ENCODE measurements around the gene SPAG9.

The SPAG9 gene

DNA sequence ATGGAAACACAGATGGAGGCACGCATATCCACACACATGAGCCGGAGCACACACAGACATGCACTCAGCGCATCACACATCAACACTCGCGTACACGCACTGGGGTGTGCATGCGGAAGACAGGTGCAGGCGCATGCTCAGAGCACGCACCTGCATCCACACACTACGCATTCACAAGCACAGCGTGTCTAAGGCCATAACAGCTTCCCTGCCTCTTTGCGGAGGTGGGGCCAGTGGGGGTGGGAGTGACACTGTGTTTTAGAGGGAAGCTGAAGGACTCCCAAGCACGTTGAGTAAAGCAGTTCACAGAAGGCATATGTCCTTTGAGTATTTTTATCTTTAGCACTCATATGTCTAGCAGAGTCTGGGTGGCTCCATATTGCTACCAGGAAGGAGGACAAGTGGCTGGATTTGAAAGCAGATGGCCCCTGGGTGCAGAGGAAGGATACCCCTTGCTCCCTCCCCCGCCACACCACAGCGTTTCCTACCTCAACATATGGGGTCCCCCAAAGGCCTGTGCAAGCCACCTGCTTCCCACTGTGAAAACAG, 185.9 kb downstream of the SPAG9 start:
- TF ChIP-seq ZNF600 (tag by site-specific recombination; IDR thresholded peaks at IDR 0.05) (peak; percentile 50; the same call in 1 of the 2 replicates), HOXD13 (CRISPR knock-in tag; IDR thresholded peaks at IDR 0.05; ENCODE audit: borderline replicate concordance) (no peak), ZNF426 (tag by site-specific recombination; IDR thresholded peaks at IDR 0.05) (no peak), EGR2 (tag by site-specific recombination; IDR thresholded peaks at IDR 0.05; ENCODE audit: low read depth) (0 out of 2 replicates have a peak, but pooled peaks have one; percentile 20), ZFP69B (tag by site-specific recombination; IDR thresholded peaks at IDR 0.05) (no peak), ZFHX2 (tag by site-specific recombination; conservative IDR thresholded peaks at IDR 0.05) (peak; percentile 52)
- Histone ChIP-seq H3K36me3 (ENCODE audit: control insufficient read depth in 2 of 2, insufficient read depth in 1 of 2, low read length in 2 of 2) (no peaks in the 10 kb centered on the region), H3K9me3 (ENCODE audit: control insufficient read depth, insufficient read depth, low read depth, low read length) (no peaks in the 10 kb centered on the region), H3K4me1 (ENCODE audit: control insufficient read depth, insufficient read depth, low read length) (peaks cover 6% of the 10 kb centered on the region; the same call in 1 of the 2 replicates), H3K27ac (ENCODE audit: extremely low read depth, low read depth, low read length) (no peak overlapping the region), H3K4me3 (ENCODE audit: low read depth, low read length) (no peak overlapping the region)
- CTCF ChIA-PET, result interaction anchor here (0.6 to 1.7 kb wide), 4 partner anchors 8 to 93 kb away, joined by 3 to 4 read pairs (median 3); no protein-coding TSS in a partner anchor
- POLR2A ChIA-PET, result interaction anchor here (1.1 to 2.1 kb wide), 2 partner anchors 11 to 69 kb away, joined by 3 to 5 read pairs; partner anchors contain the start of gene TOB1

DNA sequence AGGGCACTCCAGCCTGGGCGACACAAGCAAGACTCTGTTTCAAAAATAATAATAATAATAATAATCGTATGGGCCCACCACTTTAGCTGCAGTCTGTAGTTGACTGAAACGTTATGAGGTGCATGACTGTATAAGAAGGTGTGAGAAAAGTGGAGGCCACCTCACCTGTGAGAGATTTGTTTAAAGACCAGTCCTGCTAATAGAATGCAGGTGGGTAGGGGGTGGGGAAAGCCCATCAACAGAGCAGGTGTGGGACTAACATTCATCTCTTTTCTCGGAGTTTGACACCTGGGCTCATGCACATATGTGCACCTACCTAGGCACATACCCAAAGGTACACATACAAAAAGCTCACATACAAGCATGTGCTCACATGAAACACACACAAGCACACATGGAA, 186.5 kb downstream of the SPAG9 start:
- Histone ChIP-seq H3K4me3 (ENCODE audit: low read depth, low read length) (no peak overlapping the region), H3K4me1 (ENCODE audit: control insufficient read depth, insufficient read depth, low read length) (peaks cover 6% of the 10 kb centered on the region; the same call in 1 of the 2 replicates), H3K36me3 (ENCODE audit: control insufficient read depth in 2 of 2, insufficient read depth in 1 of 2, low read length in 2 of 2) (no peaks in the 10 kb centered on the region), H3K27ac (ENCODE audit: extremely low read depth, low read depth, low read length) (no peak overlapping the region), H3K9me3 (ENCODE audit: control insufficient read depth, insufficient read depth, low read depth, low read length) (no peaks in the 10 kb centered on the region)
- ChIA-PET POLR2A (interaction anchor here (1.1 to 2.1 kb wide), 2 partner anchors 11 to 68 kb away, joined by 3 to 5 read pairs; partner anchors contain the start of gene TOB1), CTCF (interaction anchor here (0.6 to 1.7 kb wide), 7 partner anchors 10 to 92 kb away, joined by 3 to 5 read pairs (median 3); no protein-coding TSS in a partner anchor)
- no peak for TF ChIP-seq ZNF140 (tag by site-specific recombination; IDR thresholded peaks at IDR 0.05)
- TF ChIP-seq ZNF132 (tag by site-specific recombination; IDR thresholded peaks at IDR 0.05; ENCODE audit: borderline replicate concordance), result no peak
- TF ChIP-seq, protein P1, sequence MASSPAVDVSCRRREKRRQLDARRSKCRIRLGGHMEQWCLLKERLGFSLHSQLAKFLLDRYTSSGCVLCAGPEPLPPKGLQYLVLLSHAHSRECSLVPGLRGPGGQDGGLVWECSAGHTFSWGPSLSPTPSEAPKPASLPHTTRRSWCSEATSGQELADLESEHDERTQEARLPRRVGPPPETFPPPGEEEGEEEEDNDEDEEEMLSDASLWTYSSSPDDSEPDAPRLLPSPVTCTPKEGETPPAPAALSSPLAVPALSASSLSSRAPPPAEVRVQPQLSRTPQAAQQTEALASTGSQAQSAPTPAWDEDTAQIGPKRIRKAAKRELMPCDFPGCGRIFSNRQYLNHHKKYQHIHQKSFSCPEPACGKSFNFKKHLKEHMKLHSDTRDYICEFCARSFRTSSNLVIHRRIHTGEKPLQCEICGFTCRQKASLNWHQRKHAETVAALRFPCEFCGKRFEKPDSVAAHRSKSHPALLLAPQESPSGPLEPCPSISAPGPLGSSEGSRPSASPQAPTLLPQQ (tag by site-specific recombination; IDR thresholded peaks at IDR 0.05), result no peak
- TF ChIP-seq ZNF529 (tag by site-specific recombination; IDR thresholded peaks at IDR 0.05; ENCODE audit: insufficient replicate concordance), result no peak
- no peak for TF ChIP-seq ZNF133 (tag by site-specific recombination; IDR thresholded peaks at IDR 0.05)
- TF ChIP-seq MZF1 (tag by site-specific recombination; IDR thresholded peaks at IDR 0.05; ENCODE audit: borderline replicate concordance), result no peak
- TF ChIP-seq KLF10 (tag by site-specific recombination; IDR thresholded peaks at IDR 0.05), result no peak
- no peak for TF ChIP-seq ZNF366 (tag by site-specific recombination; conservative IDR thresholded peaks at IDR 0.05)
- no peak for TF ChIP-seq ZBTB1 (tag by site-specific recombination; IDR thresholded peaks at IDR 0.05)
- no peak for TF ChIP-seq BCL11A (tag by site-specific recombination; IDR thresholded peaks at IDR 0.05; ENCODE audit: low read depth)
- TF ChIP-seq ZNF10 (tag by site-specific recombination; IDR thresholded peaks at IDR 0.05), result no peak

DNA sequence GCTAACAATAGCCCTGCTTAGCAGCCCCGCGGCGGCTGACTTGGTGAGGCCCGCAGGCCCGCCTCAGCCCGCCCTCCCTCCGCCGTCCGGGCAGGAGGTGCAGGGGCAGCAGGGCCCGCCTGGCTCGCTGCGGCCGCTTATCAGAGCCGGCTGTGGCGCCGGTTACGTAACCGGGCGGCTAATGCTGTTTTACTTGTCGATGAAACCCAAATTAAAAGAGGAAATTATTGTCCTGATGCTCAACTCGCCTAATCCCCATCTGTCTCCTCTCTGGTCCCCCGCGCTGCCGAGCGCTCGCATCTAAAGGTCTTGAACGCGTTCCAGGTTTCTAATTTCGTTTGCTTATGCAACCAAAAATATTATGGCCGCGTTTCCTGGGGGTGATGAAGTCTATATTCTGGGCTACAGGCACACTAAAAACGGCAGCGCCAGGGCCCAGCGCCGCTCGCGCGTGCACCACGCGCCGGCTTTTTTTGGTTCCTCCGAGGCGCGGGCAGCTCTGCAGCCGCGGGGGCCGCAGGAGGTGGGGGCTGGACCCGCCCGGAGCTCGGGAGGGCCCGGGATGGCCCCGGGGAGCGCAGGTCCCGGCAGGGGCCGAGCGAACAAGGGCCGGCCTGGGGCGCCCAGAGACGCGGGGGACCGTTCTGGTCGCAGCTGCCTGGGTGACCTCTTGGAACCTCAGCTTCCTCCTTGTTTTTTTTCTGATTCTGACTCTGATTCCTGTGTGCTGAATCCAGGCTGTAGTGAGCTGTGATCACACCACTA, 189.3 kb downstream of the SPAG9 start:
- peak overlapping the region; percentile 52 for H3K27ac ChIP-seq (ENCODE audit: extremely low read depth, low read depth, low read length)
- CTCF ChIA-PET, result interaction anchor here (0.7 to 1.7 kb wide), 2 partner anchors 16 to 17 kb away, joined by 3 to 4 read pairs; no protein-coding TSS in a partner anchor
- peaks cover 6% of the 10 kb centered on the region; the same call in 1 of the 2 replicates for H3K4me1 ChIP-seq (ENCODE audit: control insufficient read depth, insufficient read depth, low read length)
- POLR2A ChIA-PET, result interaction anchor here (0.6 to 3.0 kb wide), 7 partner anchors 9 to 1933 kb away, joined by 3 to 54 read pairs (median 3); partner anchors contain the start of gene TOB1
- H3K36me3 ChIP-seq (ENCODE audit: control insufficient read depth in 2 of 2, insufficient read depth in 1 of 2, low read length in 2 of 2), result no peaks in the 10 kb centered on the region
- no peaks in the 10 kb centered on the region for H3K9me3 ChIP-seq (ENCODE audit: control insufficient read depth, insufficient read depth, low read depth, low read length)
- H3K4me3 ChIP-seq (ENCODE audit: low read depth, low read length), result peak overlapping the region; percentile 24
- TF ChIP-seq ZBTB21 (tag by site-specific recombination; IDR thresholded peaks at IDR 0.05) (no peak), ZNF354C (tag by site-specific recombination; IDR thresholded peaks at IDR 0.05; ENCODE audit: borderline replicate concordance, low read depth) (no peak), ZNF23 (tag by site-specific recombination; IDR thresholded peaks at IDR 0.05; ENCODE audit: borderline replicate concordance) (no peak), SP3 (tag by site-specific recombination; IDR thresholded peaks at IDR 0.05) (0 out of 2 replicates have a peak, but pooled peaks have one; percentile 38)
- TF ChIP-seq, protein P2, sequence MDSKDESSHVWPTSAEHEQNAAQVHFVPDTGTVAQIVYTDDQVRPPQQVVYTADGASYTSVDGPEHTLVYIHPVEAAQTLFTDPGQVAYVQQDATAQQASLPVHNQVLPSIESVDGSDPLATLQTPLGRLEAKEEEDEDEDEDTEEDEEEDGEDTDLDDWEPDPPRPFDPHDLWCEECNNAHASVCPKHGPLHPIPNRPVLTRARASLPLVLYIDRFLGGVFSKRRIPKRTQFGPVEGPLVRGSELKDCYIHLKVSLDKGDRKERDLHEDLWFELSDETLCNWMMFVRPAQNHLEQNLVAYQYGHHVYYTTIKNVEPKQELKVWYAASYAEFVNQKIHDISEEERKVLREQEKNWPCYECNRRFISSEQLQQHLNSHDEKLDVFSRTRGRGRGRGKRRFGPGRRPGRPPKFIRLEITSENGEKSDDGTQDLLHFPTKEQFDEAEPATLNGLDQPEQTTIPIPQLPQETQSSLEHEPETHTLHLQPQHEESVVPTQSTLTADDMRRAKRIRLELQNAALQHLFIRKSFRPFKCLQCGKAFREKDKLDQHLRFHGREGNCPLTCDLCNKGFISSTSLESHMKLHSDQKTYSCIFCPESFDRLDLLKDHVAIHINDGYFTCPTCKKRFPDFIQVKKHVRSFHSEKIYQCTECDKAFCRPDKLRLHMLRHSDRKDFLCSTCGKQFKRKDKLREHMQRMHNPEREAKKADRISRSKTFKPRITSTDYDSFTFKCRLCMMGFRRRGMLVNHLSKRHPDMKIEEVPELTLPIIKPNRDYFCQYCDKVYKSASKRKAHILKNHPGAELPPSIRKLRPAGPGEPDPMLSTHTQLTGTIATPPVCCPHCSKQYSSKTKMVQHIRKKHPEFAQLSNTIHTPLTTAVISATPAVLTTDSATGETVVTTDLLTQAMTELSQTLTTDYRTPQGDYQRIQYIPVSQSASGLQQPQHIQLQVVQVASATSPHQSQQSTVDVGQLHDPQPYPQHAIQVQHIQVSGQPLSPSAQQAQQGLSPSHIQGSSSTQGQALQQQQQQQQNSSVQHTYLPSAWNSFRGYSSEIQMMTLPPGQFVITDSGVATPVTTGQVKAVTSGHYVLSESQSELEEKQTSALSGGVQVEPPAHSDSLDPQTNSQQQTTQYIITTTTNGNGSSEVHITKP (tag by site-specific recombination; IDR thresholded peaks at IDR 0.05), result 0 out of 2 replicates have a peak, but pooled peaks have one; percentile 31
- TF ChIP-seq, protein P3, sequence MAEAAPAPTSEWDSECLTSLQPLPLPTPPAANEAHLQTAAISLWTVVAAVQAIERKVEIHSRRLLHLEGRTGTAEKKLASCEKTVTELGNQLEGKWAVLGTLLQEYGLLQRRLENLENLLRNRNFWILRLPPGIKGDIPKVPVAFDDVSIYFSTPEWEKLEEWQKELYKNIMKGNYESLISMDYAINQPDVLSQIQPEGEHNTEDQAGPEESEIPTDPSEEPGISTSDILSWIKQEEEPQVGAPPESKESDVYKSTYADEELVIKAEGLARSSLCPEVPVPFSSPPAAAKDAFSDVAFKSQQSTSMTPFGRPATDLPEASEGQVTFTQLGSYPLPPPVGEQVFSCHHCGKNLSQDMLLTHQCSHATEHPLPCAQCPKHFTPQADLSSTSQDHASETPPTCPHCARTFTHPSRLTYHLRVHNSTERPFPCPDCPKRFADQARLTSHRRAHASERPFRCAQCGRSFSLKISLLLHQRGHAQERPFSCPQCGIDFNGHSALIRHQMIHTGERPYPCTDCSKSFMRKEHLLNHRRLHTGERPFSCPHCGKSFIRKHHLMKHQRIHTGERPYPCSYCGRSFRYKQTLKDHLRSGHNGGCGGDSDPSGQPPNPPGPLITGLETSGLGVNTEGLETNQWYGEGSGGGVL (tag by site-specific recombination; IDR thresholded peaks at IDR 0.05), result no peak
